GM12878 (cell line): ENCODE results near the gene C1orf210. TPM values are rescaled to one million over a fixed set of nuclear protein-coding genes. Genes with fewer than 3 reads are reported as not detected.

ENCODE experiments used
- ATAC-seq: fragments of 200-7000 bp; cut with Tn5 transposase; 3 replicates; pipeline ENCODE4 v1.9.1; 2020; ENCODE audit warnings: mild to moderate bottlenecking, moderate library complexity
- BruUV-seq: library from RNA; stranded (reverse); fragments of 400-500 nt; replicated peaks from 2 replicates; lab custom pipeline; 2021; lab: Mats Ljungman, UMichigan
- CTCF ChIA-PET: fragments of 300-600 bp; sonication (Branson Sonifier 250); formaldehyde crosslinking; extraction: SDS; loops from one replicate; lab custom pipeline; 2021; ENCODE audit warnings: inconsistent platforms; lab: Yijun Ruan, JAX
- POLR2A ChIA-PET: fragments of 350-600 bp; formaldehyde crosslinking; extraction: SDS; loops from one replicate; lab custom pipeline; 2021; ENCODE audit warnings: inconsistent platforms; lab: Charles Lee
- RAD21 ChIA-PET: fragments of 300-600 bp; sonication (Branson Sonifier 250); formaldehyde crosslinking; loops from one replicate; lab custom pipeline; 2023; ENCODE audit warnings: antibody characterized with exemption; ENCODE audit not compliant: unreplicated experiment; lab: Charles Lee
- SMC1A ChIA-PET: fragments of 300-600 bp; sonication (Branson Sonifier 250); formaldehyde crosslinking; loops from one replicate; lab custom pipeline; 2023; ENCODE audit not compliant: unreplicated experiment, uncharacterized antibody; lab: Charles Lee
- DNase-seq: peaks from one replicate; pipeline ENCODE4 v3.0.0-alpha.2; 2011; ENCODE audit warnings: low read depth, low spot score
- FAIRE-seq: peaks from 3 replicates; lab custom pipeline; 2011; peaks lifted over from hg19 to GRCh38; lab: Jason Lieb, UNC
- H2AFZ ChIP-seq: 2 replicates; pipeline ENCODE4 v1.6.0; 2011; ENCODE audit warnings: low read depth, low read length, control low read depth; ENCODE audit not compliant: control insufficient read depth
- H3K27ac ChIP-seq: 2 replicates; pipeline ENCODE4 v1.5.1; 2011; ENCODE audit warnings: control low read depth; ENCODE audit not compliant: control insufficient read depth, insufficient read depth
- H3K27me3 ChIP-seq, 2 experiments: replicated peaks in 1 of 2; 2 replicates each; pipeline versions ENCODE4 v1.6.0 to v1.6.1; 2011; ENCODE audit warnings: low read length in 1 of 2; ENCODE audit not compliant: control insufficient read depth in 2 of 2, insufficient read depth in 2 of 2
- H3K36me3 ChIP-seq, 2 experiments: 2 replicates each; pipeline ENCODE4 v1.5.1; 2011; ENCODE audit warnings: low read length in 1 of 2; ENCODE audit not compliant: control insufficient read depth in 2 of 2, insufficient read depth in 2 of 2
- H3K4me1 ChIP-seq: 2 replicates; pipeline ENCODE4 v1.6.1; 2011; ENCODE audit warnings: mild to moderate bottlenecking, low read length, moderate library complexity, mixed read lengths; ENCODE audit not compliant: control insufficient read depth, insufficient read depth
- H3K4me2 ChIP-seq: 2 replicates; pipeline ENCODE4 v1.6.0; 2011; ENCODE audit warnings: control low read depth; ENCODE audit not compliant: control insufficient read depth, insufficient read depth
- H3K4me3 ChIP-seq: fragments of 200-600 bp; sonication (generic); 2 replicates; pipeline ENCODE4 v1.5.1; 2016
- H3K79me2 ChIP-seq: 2 replicates; pipeline ENCODE4 v1.6.0; 2011; ENCODE audit warnings: low read length; ENCODE audit not compliant: control insufficient read depth, insufficient read depth
- H3K9ac ChIP-seq: 2 replicates; pipeline ENCODE4 v1.8.0; 2011; ENCODE audit warnings: low read length, control low read depth, mixed read lengths; ENCODE audit not compliant: control insufficient read depth, insufficient read depth
- H3K9me3 ChIP-seq: replicated peaks from 3 replicates; pipeline ENCODE4 v1.5.1; 2011; ENCODE audit warnings: mild to moderate bottlenecking, low read length; ENCODE audit not compliant: control insufficient read depth, insufficient read depth
- H4K20me1 ChIP-seq: 2 replicates; pipeline ENCODE4 v1.6.0; 2011; ENCODE audit not compliant: control insufficient read depth, insufficient read depth
- ATF7 ChIP-seq: fragments of 450-650 bp; IDR thresholded peaks from 2 replicates; pipeline ENCODE4 v1.6.1; 2016; ENCODE audit warnings: low read depth, mild to moderate bottlenecking
- BACH1 ChIP-seq: fragments of 450-650 bp; IDR thresholded peaks from 2 replicates; pipeline ENCODE4 v1.6.1; 2017; ENCODE audit warnings: mild to moderate bottlenecking, borderline replicate concordance
- CREB1 ChIP-seq: IDR thresholded peaks from 2 replicates; pipeline ENCODE4 v1.6.1; 2012; ENCODE audit warnings: low read depth, mild to moderate bottlenecking, inconsistent platforms
- HCFC1 ChIP-seq: fragments of 150-350 bp; IDR thresholded peaks from 2 replicates; pipeline ENCODE4 v1.6.1; 2014; ENCODE audit warnings: low read length
- JUND ChIP-seq: IDR thresholded peaks from 2 replicates; pipeline ENCODE4 v1.6.1; 2012; ENCODE audit warnings: low read depth, mild to moderate bottlenecking, low read length, improper control_type of control experiment, moderate library complexity
- PAX8 ChIP-seq: fragments of 450-650 bp; IDR thresholded peaks from 2 replicates; pipeline ENCODE4 v1.6.1; 2017; ENCODE audit warnings: mild to moderate bottlenecking, moderate library complexity
- WGBS: methylation state at CpG from one replicate; pipeline ENCODE4 v1.1.6; 2016; ENCODE audit warnings: low lambda C conversion rate; ENCODE audit not compliant: insufficient replicate concordance, insufficient coverage; ENCODE audit errors: missing lambda C conversion rate; 5-methylcytosine and 5-hydroxymethylcytosine counted together
- in situ Hi-C: fragments of 300-500 bp; cut with MboI; formaldehyde crosslinking; loops from 9 replicates; pipeline ENCODE4 v1.14.3; 2018; ENCODE audit warnings: mixed read lengths
- intact Hi-C: fragments of 100-400 bp; cut with micrococcal nuclease; formaldehyde crosslinking; loops from one replicate; pipeline ENCODE4 v1.14.2; 2022; ENCODE audit not compliant: unreplicated experiment
- polyA plus RNA-seq, 11 experiments: library from polyadenylated mRNA; depleted of rRNA in 4 of 11; unstranded in 6 of 11; stranded (reverse) in 5 of 11; fragments of >200 nt; fragmentation: Nextera tagmentation in 4 of 11; fragmentation: Illumina TruSeq in 1 of 11; extraction: Ambion mirVana in 4 of 11; extraction: Trizol in 1 of 11; gene quantifications; 1 replicate in 1 of 11; 2 replicates in 10 of 11; pipeline versions ENCODE4 v1.2.1 to v1.2.3, GENCODE V29; 2011 to 2016; ENCODE audit warnings: inconsistent platforms in 2 of 11, missing spikeins in 2 of 11, low read depth in 1 of 11
- total RNA-seq, 4 experiments: library from RNA; depleted of rRNA in 3 of 4; stranded (reverse); fragments of >200 nt in 3 of 4; fragmentation: Illumina TruSeq in 1 of 4; extraction: Trizol in 1 of 4; gene quantifications; 2 replicates each; pipeline versions ENCODE4 v1.2.1 to v1.2.3, GENCODE V29; 2013 to 2021
- TF ChIP-seq, protein P1 (sequence below): IDR thresholded peaks from 2 replicates; pipeline ENCODE4 v1.6.1; 2011; ENCODE audit warnings: borderline replicate concordance, low read depth, mild to moderate bottlenecking, moderate library complexity, mixed read lengths, low read length; ENCODE audit not compliant: insufficient read depth; ENCODE audit errors: extremely low read length

The C1orf210 gene
- total and polyA plus RNA-seq, 10 of the 15 experiments (the other 5 are each of a cell fraction or from before 2014, with no cell fraction given), result 0.07 TPM; not detected in 9

DNA sequence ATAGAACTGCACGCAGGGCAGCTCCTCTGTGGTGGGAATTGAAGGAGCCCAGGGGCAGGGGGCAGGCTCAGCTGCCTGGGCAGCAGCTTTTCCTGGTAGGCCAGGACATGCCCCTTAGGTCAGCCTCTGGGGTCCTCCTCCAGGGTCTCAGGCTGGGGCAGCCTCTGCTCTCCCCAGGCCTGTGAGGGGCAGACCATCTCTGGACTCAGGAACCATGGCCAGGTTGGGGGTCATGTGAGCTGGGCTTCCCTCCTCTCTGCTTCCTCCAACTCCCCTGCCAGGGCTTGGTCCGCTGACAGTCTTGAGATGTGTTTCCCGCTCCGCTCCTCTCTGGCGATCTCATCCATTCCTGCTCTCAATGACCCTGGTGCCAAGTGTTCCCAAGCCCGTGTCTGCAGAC lies 5.7 kb downstream of the C1orf210 start (continued):
- TF ChIP-seq PAX8 (no peak), CREB1 (no peak), HCFC1 (no peak)

DNA sequence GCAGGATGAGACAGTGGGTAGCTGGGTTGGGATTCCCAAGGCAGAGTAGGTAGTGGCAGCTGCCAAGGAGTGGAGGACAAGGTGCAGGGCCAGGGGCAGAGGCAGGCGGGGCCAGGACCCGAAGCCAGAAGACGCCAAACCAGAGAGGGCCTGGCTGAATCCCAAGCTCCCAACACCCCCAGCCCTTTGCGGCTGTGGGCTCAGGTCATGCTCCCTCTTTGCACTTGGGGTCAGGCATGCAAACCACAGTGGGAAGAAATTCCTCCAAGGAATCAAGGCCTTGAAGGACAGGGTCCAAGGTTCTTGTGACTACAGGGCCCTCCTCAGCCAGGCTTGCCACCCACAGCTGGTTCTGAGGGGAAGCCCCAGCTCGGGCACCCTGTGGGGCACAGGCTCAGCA lies 6.2 kb downstream of the C1orf210 start:
- Histone ChIP-seq H3K4me3 (no peak overlapping the region), H3K9ac (no peak overlapping the region), H3K36me3 (no peaks in the 10 kb centered on the region), H3K4me2 (no peak overlapping the region), H3K79me2 (no peaks in the 10 kb centered on the region), H3K4me1 (peaks cover 3% of the 10 kb centered on the region; the same call in 1 of the 2 replicates), H2AFZ (no peak overlapping the region), H3K9me3 (no peaks in the 10 kb centered on the region), H4K20me1 (no peaks in the 10 kb centered on the region), H3K27ac (no peak overlapping the region), H3K27me3 (no peaks in the 10 kb centered on the region; a peak in 1 of 4 replicates)
- POLR2A ChIA-PET, result no interaction called here
- SMC1A ChIA-PET, result no interaction called here
- in situ Hi-C loops, result no loop called here
- 44% methylated on average over 5 of the region's 5 CpGs for WGBS
- TF ChIP-seq JUND (no peak), BACH1 (no peak), ATF7 (no peak)
- TF ChIP-seq, protein P1, sequence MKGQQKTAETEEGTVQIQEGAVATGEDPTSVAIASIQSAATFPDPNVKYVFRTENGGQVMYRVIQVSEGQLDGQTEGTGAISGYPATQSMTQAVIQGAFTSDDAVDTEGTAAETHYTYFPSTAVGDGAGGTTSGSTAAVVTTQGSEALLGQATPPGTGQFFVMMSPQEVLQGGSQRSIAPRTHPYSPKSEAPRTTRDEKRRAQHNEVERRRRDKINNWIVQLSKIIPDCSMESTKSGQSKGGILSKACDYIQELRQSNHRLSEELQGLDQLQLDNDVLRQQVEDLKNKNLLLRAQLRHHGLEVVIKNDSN, result no peak
- RAD21 ChIA-PET, result no interaction called here
- intact Hi-C loops, result no loop called here
- no TSS peak for BruUV-seq
- FAIRE-seq (no peak), DNase-seq (no peak), ATAC-seq (no peak)
- CTCF ChIA-PET, result interaction anchor here (1.4 kb wide), 1 partner anchor 16 kb away, joined by 5 read pairs; no protein-coding TSS in a partner anchor
